Measurements from ENCODE around the gene ITGB8. TPM values are rescaled to one million over a fixed set of nuclear protein-coding genes. Genes with fewer than 3 reads are reported as not detected.

Gene ITGB8
- total RNA-seq, 2 donors from 2014 or later = 9.5 to 11.9 TPM

DNA sequence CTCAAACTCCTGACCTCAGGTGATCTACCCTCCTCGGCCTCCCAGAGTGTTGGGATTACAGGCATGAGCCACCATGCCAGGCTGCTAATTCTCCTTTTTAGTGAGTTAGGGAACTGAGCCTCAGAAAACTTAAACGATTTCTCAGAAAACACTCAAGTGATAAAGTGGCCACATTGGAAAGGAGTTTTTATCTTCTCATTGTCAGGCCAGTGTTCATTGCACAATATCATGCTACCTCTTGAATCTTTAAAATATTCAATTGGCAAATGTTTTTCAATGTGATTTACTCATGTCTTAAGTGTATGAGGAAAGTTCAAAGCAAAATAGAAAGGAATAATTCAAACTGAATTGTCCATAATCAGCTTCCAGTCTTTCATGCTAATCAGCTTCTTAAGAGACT, 80.7 kb downstream of the ITGB8 start:
- Histone ChIP-seq H3K4me3 (no peak overlapping the region), H3K27me3 (replicated peaks; ENCODE audit: insufficient read depth) (no peaks in the 10 kb centered on the region), H3K36me3 (no peaks in the 10 kb centered on the region), H3K4me1 (ENCODE audit: control insufficient read depth in 1 of 2, low read depth in 2 of 2) (peaks cover 17 to 27% of the 10 kb centered on the region in 2 donors), H3K27ac (no peak overlapping the region), H3K9me3 (no peaks in the 10 kb centered on the region)
- TF ChIP-seq, protein P1, sequence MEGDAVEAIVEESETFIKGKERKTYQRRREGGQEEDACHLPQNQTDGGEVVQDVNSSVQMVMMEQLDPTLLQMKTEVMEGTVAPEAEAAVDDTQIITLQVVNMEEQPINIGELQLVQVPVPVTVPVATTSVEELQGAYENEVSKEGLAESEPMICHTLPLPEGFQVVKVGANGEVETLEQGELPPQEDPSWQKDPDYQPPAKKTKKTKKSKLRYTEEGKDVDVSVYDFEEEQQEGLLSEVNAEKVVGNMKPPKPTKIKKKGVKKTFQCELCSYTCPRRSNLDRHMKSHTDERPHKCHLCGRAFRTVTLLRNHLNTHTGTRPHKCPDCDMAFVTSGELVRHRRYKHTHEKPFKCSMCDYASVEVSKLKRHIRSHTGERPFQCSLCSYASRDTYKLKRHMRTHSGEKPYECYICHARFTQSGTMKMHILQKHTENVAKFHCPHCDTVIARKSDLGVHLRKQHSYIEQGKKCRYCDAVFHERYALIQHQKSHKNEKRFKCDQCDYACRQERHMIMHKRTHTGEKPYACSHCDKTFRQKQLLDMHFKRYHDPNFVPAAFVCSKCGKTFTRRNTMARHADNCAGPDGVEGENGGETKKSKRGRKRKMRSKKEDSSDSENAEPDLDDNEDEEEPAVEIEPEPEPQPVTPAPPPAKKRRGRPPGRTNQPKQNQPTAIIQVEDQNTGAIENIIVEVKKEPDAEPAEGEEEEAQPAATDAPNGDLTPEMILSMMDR (IDR thresholded peaks at IDR 0.05) = no peak
- no peak for DNase-seq (ENCODE audit: low spot score)
- no peak for ATAC-seq (ENCODE audit: insufficient number of reproducible peaks, low FRiP score, low read depth)

DNA sequence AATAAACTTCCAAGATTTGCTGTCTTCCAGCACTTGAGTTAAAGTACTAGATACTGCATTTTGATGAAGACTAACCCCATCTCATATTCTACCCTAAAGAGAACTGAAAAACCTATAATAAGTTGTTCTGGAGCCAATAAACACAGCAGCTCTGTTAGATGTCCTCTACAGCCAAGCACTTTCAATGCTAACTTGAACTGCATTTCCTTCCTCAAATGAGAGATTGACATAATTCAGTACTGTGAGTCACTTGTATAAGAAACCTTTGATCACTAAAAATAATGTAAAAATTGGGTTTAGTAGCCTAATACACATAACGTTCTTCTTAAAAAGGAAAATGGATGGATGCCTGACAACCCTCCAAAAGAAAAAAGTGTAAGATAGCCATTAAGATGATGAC, 81.3 kb downstream of the ITGB8 start:
- DNase-seq (ENCODE audit: low spot score) = no peak
- Histone ChIP-seq H3K4me1 (ENCODE audit: control insufficient read depth in 1 of 2, low read depth in 2 of 2) (peaks cover 17 to 22% of the 10 kb centered on the region in 2 donors), H3K4me3 (no peak overlapping the region), H3K27ac (no peak overlapping the region), H3K36me3 (no peaks in the 10 kb centered on the region), H3K9me3 (no peaks in the 10 kb centered on the region), H3K27me3 (replicated peaks; ENCODE audit: insufficient read depth) (no peaks in the 10 kb centered on the region)
- ATAC-seq (ENCODE audit: insufficient number of reproducible peaks, low FRiP score, low read depth) = no peak
- TF ChIP-seq, protein P1 (IDR thresholded peaks at IDR 0.05) = no peak

DNA sequence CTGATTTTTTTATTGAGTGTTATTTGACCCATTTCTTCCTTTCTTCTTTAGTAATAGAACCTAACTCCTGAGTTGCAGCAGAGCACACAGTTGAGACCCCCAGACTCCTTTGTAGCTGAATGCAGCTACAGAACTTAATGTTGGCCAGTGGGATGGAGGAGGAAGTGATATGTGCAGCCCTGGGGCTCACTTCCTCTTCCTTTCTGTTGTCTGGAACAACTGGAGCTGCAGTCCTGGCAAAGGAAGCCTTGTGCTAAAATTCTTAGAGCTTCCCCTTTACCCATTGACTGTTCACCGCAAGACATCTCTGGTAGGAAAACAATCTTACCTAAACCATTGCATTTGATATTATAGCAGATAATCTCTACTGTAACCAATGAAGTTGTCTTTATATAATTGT, 86.6 kb downstream of the ITGB8 start:
- Histone ChIP-seq H3K9me3 (no peaks in the 10 kb centered on the region), H3K27ac (no peak overlapping the region), H3K36me3 (no peaks in the 10 kb centered on the region), H3K27me3 (replicated peaks; ENCODE audit: insufficient read depth) (no peaks in the 10 kb centered on the region), H3K4me3 (no peak overlapping the region), H3K4me1 (ENCODE audit: control insufficient read depth in 1 of 2, low read depth in 2 of 2) (no peaks in the 10 kb centered on the region)
- TF ChIP-seq, protein P1 (IDR thresholded peaks at IDR 0.05) = no peak
- ATAC-seq (ENCODE audit: insufficient number of reproducible peaks, low FRiP score, low read depth) = no peak
- no peak for DNase-seq (ENCODE audit: low spot score)

DNA sequence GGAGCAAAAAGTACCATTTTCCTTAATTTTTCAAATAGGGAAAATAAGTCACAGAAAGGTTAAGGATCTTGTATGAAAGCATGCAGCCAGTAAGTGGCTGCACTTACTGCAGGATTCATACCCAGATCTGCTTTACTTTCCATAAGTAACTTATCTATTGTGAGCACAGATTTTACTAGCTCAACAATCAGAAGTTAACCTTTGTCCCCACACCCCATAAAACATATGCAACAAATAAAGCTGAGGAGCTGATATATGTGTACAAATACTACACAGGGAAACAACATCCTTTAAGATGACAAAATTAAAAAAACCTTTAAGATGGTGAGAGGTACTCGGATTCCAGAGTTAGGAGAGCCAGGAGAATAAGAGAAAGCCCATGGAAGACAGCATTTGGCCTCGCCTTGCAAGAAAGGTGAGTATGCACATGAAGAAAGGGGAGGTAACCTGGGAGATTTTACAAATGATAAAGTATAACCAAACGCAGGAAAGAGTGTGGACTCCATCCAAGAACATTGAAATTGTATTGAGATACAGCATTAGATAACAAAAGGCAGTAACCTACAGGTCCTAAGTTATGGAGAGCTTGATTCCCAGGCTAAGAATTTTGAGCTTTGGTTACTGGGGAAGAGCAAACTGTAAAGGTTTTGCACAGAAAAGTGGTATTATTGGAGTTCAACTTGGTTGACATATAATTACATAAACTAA, 87.1 kb downstream of the ITGB8 start:
- no peak overlapping the region for H3K27ac ChIP-seq
- DNase-seq (ENCODE audit: low spot score) (no peak), ATAC-seq (ENCODE audit: insufficient number of reproducible peaks, low FRiP score, low read depth) (no peak)
- H3K27me3 ChIP-seq (replicated peaks; ENCODE audit: insufficient read depth) = no peaks in the 10 kb centered on the region
- H3K36me3 ChIP-seq = no peaks in the 10 kb centered on the region
- no peaks in the 10 kb centered on the region for H3K9me3 ChIP-seq
- no peaks in the 10 kb centered on the region for H3K4me1 ChIP-seq (ENCODE audit: control insufficient read depth in 1 of 2, low read depth in 2 of 2)
- H3K4me3 ChIP-seq = no peak overlapping the region
- TF ChIP-seq, protein P1 (IDR thresholded peaks at IDR 0.05) = no peak

DNA sequence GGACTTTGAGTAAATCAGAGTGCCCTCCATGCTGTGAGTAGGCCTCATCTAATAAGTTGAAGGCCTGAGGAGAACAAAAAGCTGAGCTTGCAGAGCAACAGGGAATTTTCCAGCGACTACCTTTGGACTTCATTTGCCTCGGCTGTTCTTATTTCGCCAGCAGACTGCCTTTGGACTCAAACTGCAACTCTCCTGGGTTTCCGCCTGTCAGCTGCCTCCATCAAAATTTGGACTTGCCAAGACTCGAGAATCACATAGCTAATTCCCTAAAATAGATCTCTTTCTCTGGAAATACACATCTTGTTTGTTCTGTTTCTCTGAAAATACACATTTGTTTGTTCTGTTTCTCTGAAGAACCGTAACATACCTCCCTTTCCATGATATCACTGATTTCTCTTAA, 93.8 kb downstream of the ITGB8 start:
- DNase-seq (ENCODE audit: low spot score) (no peak), ATAC-seq (ENCODE audit: insufficient number of reproducible peaks, low FRiP score, low read depth) (no peak)
- Histone ChIP-seq H3K27me3 (replicated peaks; ENCODE audit: insufficient read depth) (no peaks in the 10 kb centered on the region), H3K4me1 (ENCODE audit: control insufficient read depth in 1 of 2, low read depth in 2 of 2) (no peaks in the 10 kb centered on the region), H3K9me3 (no peaks in the 10 kb centered on the region), H3K4me3 (no peak overlapping the region), H3K36me3 (no peaks in the 10 kb centered on the region), H3K27ac (no peak overlapping the region)
- TF ChIP-seq, protein P1 (IDR thresholded peaks at IDR 0.05) = no peak

Data from thoracic aorta (tissue), 2 donors.